Activated naive CD8-positive, alpha-beta T cell treated with anti-CD3 and anti-CD28 coated beads, Interleukin-2, amount 50 U/mL, for 16 hours (primary cell): ENCODE results near the gene ADAMTS12.

Source experiments
- DNase-seq: peaks from one replicate; pipeline ENCODE4 v3.0.0-alpha.2; 2020; ENCODE audit warnings: low read depth, low spot score

ADAMTS12 gene

DNA sequence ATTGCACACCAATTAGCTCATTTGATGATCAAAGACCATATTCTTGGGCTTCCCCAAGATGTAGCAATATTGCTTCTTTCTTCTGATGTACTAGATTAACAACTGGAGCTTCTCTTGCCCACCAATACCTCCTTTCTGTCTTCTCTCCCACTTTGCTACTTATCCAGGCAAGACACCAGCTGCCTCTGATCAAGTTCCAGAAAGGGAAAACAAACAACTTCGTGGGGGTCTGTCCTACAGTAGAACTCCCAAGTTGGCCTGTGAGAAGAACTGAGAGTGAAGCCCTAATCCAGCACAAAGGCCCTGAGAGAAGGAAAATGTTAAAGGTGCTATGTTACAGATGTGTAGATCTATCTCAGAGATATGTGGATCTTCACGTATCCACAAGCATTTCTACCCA is 44.9 kb downstream of the ADAMTS12 start:
- DNase-seq = no peak

DNA sequence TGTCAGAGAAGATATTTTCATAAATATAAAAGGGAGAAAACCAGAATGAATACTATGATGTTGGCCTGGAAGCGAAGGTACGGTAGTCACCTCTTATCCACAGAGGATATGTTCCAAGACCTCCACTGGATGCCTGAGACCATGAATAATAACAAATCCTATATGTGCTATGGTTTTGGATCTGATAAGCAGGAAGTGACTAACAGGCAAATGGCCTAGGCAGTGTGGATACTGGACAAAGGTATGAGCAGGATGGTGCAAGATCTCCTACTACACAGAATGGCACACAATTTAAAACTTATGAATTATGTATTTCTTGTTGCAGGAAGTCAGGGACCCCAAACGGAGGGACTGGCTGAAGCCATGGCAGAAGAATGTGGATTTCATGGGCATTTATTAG is 48.2 kb downstream of the ADAMTS12 start:
- DNase-seq = no peak

DNA sequence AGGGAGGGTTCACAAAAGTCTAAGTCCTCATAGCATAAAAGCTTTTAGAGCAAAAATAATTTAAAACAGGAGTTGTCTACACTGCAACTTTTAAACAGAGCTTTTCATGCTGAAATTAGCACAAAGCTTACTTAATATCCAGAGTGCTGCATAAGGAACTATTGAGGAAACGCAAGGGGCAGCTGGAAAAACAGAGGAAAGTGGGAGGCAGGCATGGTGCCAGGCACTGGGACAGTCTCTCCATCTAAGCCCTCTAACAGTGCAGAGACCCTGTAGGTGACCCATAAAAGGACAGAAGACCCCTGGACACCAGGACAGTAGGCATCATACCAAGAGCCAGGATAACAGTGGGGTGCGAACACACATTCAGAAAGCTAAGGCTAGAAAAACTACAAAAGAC is 49.3 kb downstream of the ADAMTS12 start:
- no peak for DNase-seq

DNA sequence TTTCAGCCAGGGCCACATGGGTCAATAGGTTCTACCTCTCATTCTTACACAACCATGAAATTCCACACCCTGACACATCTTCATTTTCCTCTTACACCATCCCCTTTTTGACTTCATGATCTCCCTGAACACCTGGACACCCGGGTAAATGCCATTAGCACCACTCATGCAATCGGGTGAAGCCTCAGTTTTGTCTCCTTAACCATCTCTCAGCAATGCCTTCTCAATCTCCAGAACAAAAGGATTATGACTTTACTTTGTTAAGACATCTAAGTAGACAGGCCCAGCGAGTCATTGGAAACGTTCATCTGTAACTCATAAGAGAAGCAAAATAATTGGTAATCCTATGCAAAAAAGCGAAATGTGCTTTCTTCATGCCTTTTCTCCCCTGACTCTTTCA is 49.9 kb downstream of the ADAMTS12 start:
- DNase-seq = no peak

DNA sequence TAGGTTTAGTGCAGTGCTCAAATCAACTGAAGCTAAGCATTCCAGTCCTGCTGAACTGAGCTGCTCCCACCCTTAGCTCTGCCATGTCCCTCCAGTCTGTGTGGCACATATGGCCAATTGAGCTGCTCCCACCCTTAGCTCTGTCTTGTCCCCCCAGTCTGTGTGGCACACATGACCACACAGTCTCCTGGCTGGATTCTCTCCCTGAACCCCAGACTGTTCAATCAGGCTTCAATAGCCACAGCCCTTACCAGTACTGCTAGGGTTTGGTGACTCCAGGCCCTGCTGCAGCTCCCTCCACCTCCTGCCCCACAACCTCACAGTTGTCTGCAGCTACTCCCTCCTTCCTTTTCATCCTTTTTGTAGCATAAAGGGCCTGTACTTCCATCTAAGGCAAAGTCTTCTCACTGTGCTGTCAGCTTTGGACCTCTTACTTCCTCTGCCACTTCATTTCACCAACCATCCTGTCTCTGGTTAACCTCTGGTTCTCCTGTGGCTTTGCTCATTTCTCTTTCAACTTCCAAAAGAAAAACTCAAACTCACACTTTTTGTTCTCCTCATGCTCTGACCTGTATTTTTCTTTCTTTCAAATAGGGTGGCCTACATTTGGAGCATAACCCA is 50.8 kb downstream of the ADAMTS12 start:
- no peak for DNase-seq

DNA sequence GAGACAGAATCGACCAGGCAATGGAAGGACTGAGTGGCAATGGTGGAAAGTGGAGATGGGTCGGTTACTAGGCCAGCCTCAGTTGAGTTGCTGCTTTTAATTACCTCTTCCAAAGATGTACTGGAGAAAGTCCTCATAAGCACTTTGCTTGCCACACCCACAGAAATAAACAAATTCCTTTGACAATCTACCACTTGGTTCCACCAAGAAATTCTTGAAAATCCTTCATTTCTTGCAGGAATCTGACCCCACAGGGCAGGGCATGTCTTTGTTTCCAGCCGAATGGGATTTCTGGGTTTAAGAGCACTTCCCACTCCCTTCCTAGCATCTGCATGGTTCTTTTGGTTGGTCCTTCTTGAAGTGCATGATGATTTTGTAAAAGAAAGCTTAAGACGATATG is 54.5 kb downstream of the ADAMTS12 start:
- DNase-seq = no peak

DNA sequence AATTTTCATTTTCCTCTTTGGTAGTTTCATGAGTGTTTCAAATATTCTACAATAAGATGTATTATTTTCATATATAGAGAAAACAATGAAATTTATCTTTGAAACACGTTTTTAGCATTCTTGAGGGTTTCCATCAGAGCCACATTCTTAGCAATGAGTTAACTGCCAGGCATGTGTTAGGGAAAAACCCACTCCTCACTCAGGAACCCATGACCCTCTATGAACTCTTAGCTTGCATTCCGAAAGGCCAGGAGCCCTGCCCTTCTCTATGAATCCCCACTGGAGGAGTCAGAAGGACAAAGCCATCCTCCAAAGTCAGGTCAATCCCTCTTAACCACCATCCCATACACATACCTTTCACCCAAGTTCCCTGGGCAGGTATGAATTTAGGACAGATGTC is 57.5 kb downstream of the ADAMTS12 start:
- no peak for DNase-seq

DNA sequence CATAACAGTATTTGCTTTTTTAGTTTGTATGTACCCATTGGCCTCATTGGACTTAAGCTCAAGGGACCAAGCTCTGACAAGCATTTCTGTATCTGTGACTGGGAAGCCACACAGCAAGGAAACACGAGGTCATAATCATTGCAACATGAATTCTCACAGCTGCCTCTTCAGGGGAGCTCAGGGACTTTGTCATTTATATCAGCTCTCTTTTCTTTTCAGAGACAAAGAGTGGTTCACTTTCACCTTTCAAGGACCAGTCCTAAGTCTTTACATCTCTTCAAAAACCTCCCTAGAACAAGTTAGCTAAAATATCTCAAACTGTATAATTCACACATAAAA is 58.6 kb downstream of the ADAMTS12 start:
- no peak for DNase-seq

DNA sequence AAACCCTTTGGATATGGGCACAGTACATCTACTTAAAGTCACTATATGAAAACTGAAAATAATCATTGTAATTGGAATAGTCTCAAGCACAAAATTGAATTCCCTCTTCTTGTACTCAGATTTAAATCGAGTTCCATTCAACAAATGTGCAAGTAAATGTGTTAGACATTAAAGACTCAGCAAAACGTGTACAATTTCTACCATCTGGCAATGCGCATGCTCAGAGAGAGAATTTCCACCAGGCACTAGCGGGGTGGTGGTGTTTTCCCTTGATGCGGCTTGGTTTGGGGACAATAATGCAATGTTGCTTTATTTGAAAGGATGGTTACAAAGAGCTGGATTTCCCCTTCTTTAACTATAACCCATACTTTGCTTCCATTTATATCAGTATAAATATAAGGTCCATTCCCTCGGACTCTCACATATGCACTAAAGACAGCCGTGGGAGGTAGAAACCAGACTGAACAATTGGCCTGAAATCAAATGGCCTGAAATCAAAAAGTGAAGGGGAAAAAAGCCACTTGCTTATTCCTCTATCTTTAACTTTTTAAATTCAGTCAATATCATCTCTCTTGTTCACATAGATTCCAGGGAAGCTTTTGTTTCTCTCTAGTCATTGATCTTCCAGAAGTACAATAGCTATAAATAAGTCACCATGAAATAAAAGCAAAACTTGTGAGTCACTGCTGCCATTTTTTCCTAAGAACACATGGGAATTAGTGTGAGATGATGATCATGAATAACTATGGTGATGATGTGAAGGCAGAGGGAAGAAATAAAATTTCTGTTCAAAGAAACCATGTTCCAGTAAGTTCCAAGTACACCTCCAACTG is 59.2 kb downstream of the ADAMTS12 start:
- no peak for DNase-seq

DNA sequence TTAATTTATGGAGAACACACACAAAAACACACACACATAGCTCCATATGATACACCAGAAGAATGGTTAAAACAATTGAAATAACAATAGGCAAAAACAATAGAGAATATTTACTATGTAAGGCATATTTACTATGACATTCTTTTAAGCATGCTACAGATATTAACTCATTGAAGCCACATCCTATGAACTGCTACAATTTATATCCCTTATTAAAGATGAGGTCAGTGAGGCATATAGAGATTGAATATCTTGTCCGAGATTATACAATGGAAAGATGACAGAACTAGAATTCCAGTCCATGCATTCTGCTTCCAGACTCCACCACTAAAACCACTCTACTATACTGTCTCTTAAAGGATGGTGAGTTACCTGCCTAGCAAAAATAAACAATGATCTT is 60.7 kb downstream of the ADAMTS12 start:
- DNase-seq = no peak

DNA sequence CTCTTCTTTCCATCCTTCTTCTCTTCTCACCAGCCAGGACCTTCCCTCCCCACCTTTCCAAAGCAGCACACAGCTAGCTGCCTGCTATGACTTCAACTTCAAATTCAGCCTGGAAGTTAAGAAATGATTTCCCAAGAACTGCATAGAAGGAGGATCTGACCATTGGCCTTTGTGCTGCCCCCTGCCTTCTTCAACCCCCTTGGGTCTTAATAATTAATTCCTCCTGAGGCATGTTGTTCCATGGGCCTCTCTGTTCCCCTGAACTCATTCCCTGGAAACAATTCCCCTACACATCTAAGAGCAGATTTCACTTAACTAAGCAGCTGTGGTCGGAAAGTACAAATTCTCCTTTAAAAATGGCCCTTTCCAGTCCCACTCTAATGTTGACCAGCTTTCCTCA is 62.4 kb downstream of the ADAMTS12 start:
- DNase-seq = no peak

DNA sequence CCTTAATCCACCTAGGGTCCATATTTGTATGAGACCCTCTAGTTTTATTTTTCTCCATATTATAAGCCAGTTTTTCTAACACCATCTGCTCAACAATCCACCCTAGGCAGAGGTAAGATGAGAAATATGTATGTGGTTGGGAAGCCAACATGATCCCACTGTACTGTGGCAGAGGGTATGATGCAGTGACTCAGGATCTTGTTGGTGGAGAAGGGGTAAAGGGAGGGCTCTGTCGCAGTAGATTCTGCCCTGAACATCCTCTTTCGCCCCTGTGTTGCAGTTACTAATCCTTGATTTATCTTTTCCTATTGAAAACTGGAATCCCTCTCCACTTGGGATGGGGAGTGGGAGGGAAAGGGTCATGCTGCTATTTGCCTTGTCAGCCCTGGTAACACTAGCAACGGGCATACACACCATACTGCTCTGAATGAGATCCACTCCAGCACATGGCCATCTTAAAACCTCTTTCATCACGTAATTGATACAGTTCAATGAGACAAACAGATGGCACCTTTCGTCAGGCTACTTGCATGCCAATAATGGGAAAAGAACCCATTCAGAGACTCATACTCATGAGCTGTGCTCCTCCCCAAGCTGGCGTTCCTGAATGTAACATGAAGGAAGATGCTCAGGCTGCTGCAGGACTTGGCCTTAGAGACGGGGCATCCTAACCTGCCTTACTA is 63.0 kb downstream of the ADAMTS12 start:
- DNase-seq = no peak

DNA sequence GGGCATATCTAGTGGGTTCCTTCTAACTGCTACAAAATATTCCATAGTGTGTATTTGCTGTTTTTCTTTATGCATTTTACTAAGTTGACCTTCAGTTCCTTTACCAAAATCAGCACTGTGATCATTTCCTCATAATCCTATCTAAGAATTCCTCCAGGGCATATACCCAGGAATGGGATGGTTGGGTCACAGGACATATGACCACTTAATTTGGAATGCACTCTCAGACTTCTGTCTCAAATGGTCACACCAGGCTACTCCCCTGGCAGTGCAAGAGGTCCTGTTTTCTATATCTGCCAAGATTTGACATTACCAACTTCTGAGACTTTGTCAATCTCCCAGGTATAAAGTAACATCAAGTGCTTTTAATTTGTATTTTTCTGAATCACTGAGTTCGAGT is 63.9 kb downstream of the ADAMTS12 start:
- no peak for DNase-seq

DNA sequence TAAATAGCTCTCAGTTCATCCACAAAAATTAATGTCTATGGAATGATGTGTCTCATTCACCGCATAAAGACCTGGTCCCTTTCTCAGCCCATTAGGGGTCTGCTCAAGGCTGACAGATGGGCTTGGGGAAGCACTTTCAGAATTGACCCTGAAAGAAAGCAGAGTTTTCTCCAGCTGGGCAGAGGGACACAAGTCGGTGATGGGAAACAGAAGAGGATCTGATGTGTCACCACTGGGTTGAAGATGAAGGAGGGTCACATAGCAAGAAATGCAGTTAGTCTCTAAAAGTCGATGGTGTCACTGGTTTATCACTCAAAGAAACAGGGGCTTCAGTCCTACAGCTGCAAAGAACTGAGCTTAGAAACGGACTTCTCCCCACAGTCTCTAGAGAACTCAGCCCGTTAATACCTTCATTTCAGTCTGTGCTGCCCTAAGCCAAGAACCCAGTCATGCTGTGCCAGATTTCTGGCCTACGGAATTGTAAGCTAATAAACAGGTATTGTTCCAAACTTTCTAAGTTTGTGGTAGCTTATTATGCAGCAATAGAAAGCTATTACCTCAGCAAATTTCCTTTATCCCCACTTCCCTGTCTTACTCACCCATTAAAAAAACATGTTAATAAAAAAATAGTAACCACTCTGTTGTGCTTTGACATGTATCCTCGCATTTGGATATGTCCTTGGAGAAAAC is 64.6 kb downstream of the ADAMTS12 start:
- DNase-seq = no peak

DNA sequence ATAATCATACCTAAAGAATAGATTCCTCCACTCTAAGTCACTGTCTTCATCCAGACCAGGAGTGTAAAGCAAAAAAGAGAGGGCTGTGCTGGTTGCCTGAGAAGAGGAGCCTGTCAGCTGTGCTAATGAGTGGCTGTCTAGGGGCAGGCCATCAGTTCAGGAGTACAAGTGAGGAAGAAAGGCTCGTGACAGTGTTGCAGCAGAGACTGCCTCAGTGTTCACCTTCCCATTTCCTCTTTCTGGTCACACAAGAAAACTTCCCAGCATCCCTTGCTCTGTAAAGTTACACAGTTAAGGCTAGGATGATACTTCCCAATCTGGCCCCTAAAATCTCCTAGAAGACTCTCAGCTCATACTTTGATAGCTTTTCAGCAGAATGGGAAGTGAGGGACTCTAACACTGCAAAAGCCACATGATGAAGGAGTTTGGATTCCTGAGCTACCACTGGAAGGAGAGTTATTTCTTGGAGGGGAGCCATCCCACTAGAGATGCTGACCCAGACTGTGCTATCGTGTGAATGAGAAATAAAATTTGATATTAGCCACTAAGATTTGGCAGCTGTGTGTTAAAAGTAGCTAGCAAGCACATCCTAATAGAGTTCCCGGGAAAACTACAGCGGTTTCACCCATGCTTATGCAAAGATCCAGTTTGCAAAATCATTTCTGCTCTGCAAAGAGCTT is 67.1 kb downstream of the ADAMTS12 start:
- no peak for DNase-seq

DNA sequence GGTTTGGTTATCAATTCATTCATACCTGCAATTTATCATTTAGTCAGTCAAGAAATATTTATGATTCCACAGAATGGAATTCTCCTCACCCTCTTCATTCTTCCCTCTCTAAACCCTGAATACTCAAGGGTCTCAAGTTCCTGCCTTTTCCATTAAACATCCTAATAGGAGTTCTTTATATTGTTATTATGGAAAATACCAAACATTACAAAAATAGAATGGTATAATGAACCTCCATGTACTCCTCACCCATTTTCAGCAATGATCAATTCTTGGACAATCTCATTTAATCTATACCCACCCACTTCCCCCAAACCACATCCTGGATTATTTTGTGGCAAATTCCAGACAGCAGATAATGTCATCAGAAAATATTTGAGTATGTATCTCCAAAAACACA is 74.5 kb downstream of the ADAMTS12 start:
- DNase-seq = no peak

DNA sequence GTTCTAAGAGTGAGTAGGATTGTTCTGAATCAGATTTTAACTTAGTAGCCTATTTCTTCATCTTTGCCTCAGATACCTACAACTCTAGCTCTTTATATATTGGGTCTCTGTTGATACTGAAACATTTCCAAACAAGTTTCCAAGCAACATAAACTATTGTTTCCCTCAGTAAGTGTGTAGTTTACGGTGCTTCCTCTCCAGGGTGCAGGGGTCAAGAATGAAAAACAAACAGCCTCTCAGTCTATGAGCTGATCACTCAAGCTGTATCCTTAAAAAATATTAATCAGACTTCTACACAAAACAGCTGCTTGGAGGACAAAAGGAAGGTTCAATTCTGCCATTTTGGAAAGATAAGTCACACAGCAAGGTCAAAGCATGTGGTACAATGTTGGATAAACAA is 75.0 kb downstream of the ADAMTS12 start:
- DNase-seq = no peak

DNA sequence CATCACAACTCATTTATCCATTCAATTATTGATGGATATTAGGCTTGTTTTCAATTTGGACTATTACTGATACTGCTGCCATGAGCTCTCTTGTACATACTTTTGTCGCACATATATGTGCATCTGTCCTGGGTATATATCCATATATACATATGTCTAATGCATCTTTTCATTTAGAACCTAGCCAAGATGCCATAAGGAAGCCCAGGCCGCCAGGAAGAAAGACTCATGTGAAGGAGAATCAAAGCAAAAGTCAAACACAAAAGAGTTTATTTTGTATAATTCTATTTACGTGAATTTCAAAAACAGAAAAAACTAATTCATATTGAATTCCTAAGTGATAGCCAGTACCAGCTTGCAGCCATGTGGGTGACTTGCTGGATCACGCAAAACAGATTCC is 79.0 kb downstream of the ADAMTS12 start:
- no peak for DNase-seq

DNA sequence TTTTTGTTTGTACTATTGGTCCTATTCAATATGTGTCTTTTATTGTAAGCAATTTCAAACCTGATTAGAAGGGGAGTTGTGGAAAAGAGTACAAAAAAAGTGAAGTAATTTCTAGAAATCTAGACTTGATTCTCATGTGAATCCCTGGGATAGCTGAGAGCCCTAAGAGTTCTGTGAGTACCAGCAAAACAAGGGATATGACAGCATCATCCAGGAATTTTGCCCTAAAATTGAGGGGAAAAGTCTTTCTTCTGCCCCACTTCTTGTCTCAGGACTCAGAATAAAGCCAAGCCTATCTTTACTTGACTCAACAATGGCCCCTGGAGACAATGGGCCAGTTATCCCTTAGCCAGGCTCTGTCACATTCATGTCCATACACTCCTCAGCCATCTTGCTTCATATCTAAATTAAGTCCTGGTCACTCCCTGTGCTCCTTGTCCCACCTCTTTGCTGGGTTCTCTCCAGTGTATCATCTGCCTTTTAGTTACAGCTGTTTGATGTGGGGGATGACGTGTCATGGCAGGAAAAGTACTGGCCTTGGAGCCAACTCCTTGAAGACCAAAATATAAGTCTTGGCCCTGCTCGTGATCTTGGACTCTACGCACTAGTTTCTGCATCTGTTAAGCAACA is 81.2 kb downstream of the ADAMTS12 start:
- no peak for DNase-seq

DNA sequence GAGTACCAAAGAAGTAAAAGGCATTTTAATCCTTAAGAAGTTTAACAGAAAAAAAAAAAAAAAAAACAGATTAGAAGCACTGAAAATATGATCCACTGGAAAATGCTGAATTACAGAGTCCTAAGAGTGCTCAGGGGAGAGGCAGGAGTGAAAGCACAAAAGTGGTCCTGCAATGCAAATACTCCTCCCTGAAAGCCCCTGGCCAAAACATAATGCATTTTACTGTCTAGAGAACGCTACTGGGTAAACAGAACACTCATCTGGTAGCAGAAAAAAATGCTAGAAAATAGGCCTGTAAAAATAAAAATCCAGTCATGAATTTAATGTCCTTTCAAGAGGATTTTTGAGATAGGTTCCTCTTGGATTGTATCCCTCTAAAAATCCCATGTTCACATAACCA is 81.9 kb downstream of the ADAMTS12 start:
- no peak for DNase-seq

DNA sequence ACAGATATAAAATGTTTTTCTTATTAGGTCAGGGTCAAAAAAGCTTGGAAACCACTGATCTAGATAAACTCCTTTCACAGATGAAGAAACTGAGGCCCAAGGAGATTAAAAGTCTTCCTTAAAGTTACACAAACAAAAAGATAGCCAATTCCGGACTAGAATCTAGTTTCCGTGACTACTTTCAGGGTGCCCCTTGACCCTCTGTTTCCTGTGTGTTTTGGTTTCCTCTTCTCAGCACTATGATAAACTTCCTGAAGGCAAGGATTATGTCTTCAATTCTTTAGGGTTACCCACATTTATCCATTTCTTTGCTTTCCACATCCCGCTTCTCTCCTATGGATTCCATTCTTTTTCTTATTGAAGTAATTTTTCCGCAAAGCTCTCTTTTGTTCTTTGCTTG is 83.1 kb downstream of the ADAMTS12 start:
- DNase-seq = no peak
